Measurements from ENCODE around the gene INPPL1.

INPPL1 gene

GRCh38 chr11:72236774-72237111, 12.2 kb downstream of the INPPL1 start:
- H3K4me3 ChIP-seq (ENCODE audit: low read length) = no peak overlapping the region
- H3F3A ChIP-seq (ENCODE audit: insufficient read depth, low read length) = no peaks in the 10 kb centered on the region
- H3K36me3 ChIP-seq (replicated peaks; ENCODE audit: insufficient read depth, low read length) = no peaks in the 10 kb centered on the region
- no peak for TF ChIP-seq EZH2 (optimal IDR thresholded peaks at IDR 0.05; ENCODE audit: low read depth, low read length)
- TF ChIP-seq EZH2phosphoT487 (IDR thresholded peaks at IDR 0.05; ENCODE audit: low read length) = no peak
- no peak for TF ChIP-seq CTCF (IDR thresholded peaks at IDR 0.05; ENCODE audit: low read length)
- H3K27ac ChIP-seq (ENCODE audit: low read length) = no peak overlapping the region
- no peaks in the 10 kb centered on the region for H3K9me3 ChIP-seq (replicated peaks; ENCODE audit: insufficient read depth, low read length)
- H4K20me1 ChIP-seq (ENCODE audit: insufficient read depth, low read length) = no peaks in the 10 kb centered on the region
- no peak for DNase-seq
- H3K4me2 ChIP-seq (ENCODE audit: low read depth, low read length) = no peak overlapping the region
- H3K79me2 ChIP-seq (ENCODE audit: low read length) = no peaks in the 10 kb centered on the region
- H3K9me2 ChIP-seq (replicated peaks; ENCODE audit: insufficient read depth, low read length) = no peaks in the 10 kb centered on the region
- peaks cover 25% of the 10 kb centered on the region for H3K27me3 ChIP-seq (replicated peaks; ENCODE audit: insufficient read depth, low read length)
- no peaks in the 10 kb centered on the region for H3K4me1 ChIP-seq (ENCODE audit: low read length)
- no peak overlapping the region for H2AFZ ChIP-seq (ENCODE audit: low read length)
- no peak overlapping the region for H3K9ac ChIP-seq (ENCODE audit: low read length)

GRCh38 chr11:72237112-72237931, 12.8 kb downstream of the INPPL1 start:
- Histone ChIP-seq H4K20me1 (ENCODE audit: insufficient read depth, low read length) (no peaks in the 10 kb centered on the region), H3K27me3 (replicated peaks; ENCODE audit: insufficient read depth, low read length) (peaks cover 31% of the 10 kb centered on the region), H3K4me2 (ENCODE audit: low read depth, low read length) (no peak overlapping the region), H3K9me3 (replicated peaks; ENCODE audit: insufficient read depth, low read length) (no peaks in the 10 kb centered on the region), H3K79me2 (ENCODE audit: low read length) (no peaks in the 10 kb centered on the region), H3K4me1 (ENCODE audit: low read length) (no peaks in the 10 kb centered on the region), H2AFZ (ENCODE audit: low read length) (no peak overlapping the region), H3F3A (ENCODE audit: insufficient read depth, low read length) (no peaks in the 10 kb centered on the region), H3K9me2 (replicated peaks; ENCODE audit: insufficient read depth, low read length) (no peaks in the 10 kb centered on the region), H3K36me3 (replicated peaks; ENCODE audit: insufficient read depth, low read length) (no peaks in the 10 kb centered on the region), H3K9ac (ENCODE audit: low read length) (no peak overlapping the region), H3K4me3 (ENCODE audit: low read length) (no peak overlapping the region), H3K27ac (ENCODE audit: low read length) (no peak overlapping the region)
- no peak for DNase-seq
- no peak for TF ChIP-seq CTCF (IDR thresholded peaks at IDR 0.05; ENCODE audit: low read length)
- TF ChIP-seq EZH2 (optimal IDR thresholded peaks at IDR 0.05; ENCODE audit: low read depth, low read length) = no peak

DNA sequence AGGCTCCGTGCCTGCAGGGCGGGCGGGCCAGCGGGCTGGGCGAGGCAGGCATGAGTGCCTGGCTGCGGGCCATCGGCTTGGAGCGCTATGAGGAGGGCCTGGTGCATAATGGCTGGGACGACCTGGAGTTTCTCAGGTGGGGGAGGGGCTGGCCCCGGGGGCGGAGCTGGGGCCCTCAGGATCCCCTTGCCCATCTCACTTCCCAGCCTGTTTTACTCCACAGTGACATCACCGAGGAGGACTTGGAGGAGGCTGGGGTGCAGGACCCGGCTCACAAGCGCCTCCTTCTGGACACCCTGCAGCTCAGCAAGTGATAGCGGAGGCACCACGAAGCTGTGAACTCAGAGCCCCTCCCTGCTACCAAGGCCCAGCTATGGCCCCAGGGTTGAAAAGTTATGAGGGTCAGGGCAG, 13.5 kb downstream of the INPPL1 start:
- Histone ChIP-seq H3K9ac (ENCODE audit: low read length) (no peak overlapping the region), H3K9me2 (replicated peaks; ENCODE audit: insufficient read depth, low read length) (no peaks in the 10 kb centered on the region), H3K9me3 (replicated peaks; ENCODE audit: insufficient read depth, low read length) (no peaks in the 10 kb centered on the region), H3K27me3 (replicated peaks; ENCODE audit: insufficient read depth, low read length) (peaks cover 31% of the 10 kb centered on the region), H3K4me2 (ENCODE audit: low read depth, low read length) (no peak overlapping the region), H4K20me1 (ENCODE audit: insufficient read depth, low read length) (no peaks in the 10 kb centered on the region), H3K36me3 (replicated peaks; ENCODE audit: insufficient read depth, low read length) (no peaks in the 10 kb centered on the region), H3F3A (ENCODE audit: insufficient read depth, low read length) (no peaks in the 10 kb centered on the region), H3K4me1 (ENCODE audit: low read length) (no peaks in the 10 kb centered on the region), H3K79me2 (ENCODE audit: low read length) (no peaks in the 10 kb centered on the region), H2AFZ (ENCODE audit: low read length) (no peak overlapping the region), H3K27ac (ENCODE audit: low read length) (no peak overlapping the region), H3K4me3 (ENCODE audit: low read length) (no peak overlapping the region)
- DNase-seq = peak; percentile 48
- TF ChIP-seq EZH2phosphoT487 (IDR thresholded peaks at IDR 0.05; ENCODE audit: low read length) (no peak), CTCF (IDR thresholded peaks at IDR 0.05; ENCODE audit: low read length) (peak; percentile 69)

All from MM.1S (cell line).